ENCODE measurements around the gene ID1. TPM values are rescaled to one million over a fixed set of nuclear protein-coding genes. Genes with fewer than 3 reads are reported as not detected.
A peak's percentile ranks its signal among the peaks of the same experiment; 100 is the strongest.
"Not testable (repeated sequence)": the region's sequence is repeated elsewhere in the genome, so short reads cannot be mapped to it uniquely, and the experiment has no call there.

ID1 gene
- total and polyA plus RNA-seq, 2 donors from 2014 or later: 189 to 293 TPM

DNA sequence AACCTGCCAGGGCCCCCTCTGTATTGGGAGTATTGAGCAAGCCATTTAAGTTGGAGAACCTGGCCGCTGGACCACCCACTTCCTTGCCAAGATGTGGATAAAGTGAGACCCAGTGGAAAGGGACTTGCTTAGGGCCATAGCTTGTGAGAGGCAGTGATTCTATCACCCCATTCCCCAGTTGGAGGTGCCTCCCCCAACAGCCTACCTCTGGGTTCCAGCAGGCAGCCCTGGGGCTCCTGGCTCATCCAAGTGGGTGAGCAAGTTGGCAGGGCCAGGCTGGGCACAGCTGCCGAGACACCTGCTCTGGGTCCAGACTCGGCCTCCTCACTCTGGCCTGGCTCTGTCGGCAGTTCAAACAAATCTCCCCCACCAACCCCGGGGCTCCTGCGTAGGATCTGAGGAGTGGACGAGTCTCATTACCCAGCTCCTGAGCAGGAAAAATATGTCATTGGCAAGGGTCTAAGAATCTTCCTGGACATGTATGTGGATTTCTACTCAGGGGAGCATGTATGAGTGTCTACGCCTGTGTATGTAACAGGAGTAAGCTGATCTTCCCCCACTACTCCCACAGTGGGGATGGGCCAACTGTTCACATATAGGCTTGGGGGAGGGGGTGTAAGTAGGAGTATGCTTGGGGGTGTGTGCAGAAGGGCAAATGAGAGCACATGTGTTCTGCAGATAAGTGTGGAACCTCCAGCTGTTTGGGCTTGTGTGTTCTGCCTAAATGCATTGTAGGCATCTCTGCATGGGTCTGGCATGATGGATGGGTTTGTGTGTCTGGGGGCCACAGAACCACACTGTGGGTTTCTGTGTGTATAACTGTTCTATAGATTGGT, 1.9 kb downstream of the ID1 start:
- Histone ChIP-seq H3K9me3 (ENCODE audit: control insufficient read depth in 2 of 3, insufficient read depth in 1 of 3, low read length in 3 of 3) (no peaks in the 10 kb centered on the region), H3K9ac (ENCODE audit: low read length in 3 of 3) (peak overlapping the region in 2 of 3 donors; percentile 90 to 96), H3K4me1 (ENCODE audit: control insufficient read depth in 2 of 3, insufficient read depth in 2 of 3, low read depth in 1 of 3, low read length in 3 of 3) (peaks cover 8 to 19% (median 13%) of the 10 kb centered on the region in 3 donors), H3K36me3 (ENCODE audit: control insufficient read depth in 2 of 3, insufficient read depth in 3 of 3, low read length in 3 of 3) (no peaks in the 10 kb centered on the region), H3K4me3 (ENCODE audit: low read length in 3 of 3) (peak overlapping the region; percentile 85 to 95 (median 93)), H3K27me3 (ENCODE audit: control insufficient read depth, insufficient read depth, low read length) (no peaks in the 10 kb centered on the region), H3K27ac (ENCODE audit: low read depth in 2 of 2, low read length in 2 of 2) (peak overlapping the region; percentile 93 to 94)
- FAIRE-seq: no peak
- TF ChIP-seq, protein P1, sequence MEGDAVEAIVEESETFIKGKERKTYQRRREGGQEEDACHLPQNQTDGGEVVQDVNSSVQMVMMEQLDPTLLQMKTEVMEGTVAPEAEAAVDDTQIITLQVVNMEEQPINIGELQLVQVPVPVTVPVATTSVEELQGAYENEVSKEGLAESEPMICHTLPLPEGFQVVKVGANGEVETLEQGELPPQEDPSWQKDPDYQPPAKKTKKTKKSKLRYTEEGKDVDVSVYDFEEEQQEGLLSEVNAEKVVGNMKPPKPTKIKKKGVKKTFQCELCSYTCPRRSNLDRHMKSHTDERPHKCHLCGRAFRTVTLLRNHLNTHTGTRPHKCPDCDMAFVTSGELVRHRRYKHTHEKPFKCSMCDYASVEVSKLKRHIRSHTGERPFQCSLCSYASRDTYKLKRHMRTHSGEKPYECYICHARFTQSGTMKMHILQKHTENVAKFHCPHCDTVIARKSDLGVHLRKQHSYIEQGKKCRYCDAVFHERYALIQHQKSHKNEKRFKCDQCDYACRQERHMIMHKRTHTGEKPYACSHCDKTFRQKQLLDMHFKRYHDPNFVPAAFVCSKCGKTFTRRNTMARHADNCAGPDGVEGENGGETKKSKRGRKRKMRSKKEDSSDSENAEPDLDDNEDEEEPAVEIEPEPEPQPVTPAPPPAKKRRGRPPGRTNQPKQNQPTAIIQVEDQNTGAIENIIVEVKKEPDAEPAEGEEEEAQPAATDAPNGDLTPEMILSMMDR (IDR thresholded peaks at IDR 0.05; ENCODE audit: borderline replicate concordance, extremely low read depth, insufficient read depth): no peak
- intact Hi-C loops (cut with DNase I): no loop called here
- peak; percentile 79 to 92 (median 84) for DNase-seq

DNA sequence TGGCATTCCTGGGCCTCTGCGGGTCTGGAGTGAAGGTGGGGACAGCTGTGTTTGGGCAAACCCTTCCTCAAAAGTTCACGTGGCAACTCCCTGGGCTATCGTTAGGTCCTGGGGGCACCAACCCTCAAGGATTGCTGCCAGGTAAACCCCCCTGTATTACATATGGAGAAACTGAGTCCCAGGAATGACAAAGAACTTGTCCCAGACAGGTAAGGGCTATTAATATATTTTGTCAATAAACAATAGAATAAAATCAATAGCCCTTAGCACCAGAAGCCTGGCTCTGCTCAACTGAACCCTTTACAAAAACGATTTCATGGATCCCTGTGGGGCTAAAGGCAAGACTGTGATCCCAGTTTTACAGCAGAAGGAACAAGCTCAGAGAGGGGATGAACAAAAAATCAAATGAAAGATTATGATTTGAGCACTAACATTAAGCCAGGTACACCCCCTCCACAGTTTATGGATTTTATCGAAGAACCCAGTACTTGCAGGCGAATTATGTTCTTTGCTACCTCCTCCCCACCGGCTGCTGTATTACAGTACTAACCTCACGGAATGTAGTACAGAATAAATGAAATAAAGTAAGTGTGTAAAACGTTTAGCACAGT, 2.7 kb downstream of the ID1 start:
- Histone ChIP-seq H3K9ac (ENCODE audit: low read length in 3 of 3) (peak overlapping the region; percentile 27 to 96 (median 90)), H3K9me3 (ENCODE audit: control insufficient read depth in 2 of 3, insufficient read depth in 1 of 3, low read length in 3 of 3) (no peaks in the 10 kb centered on the region), H3K4me3 (ENCODE audit: low read length in 3 of 3) (peak overlapping the region; percentile 85 to 95 (median 93)), H3K4me1 (ENCODE audit: control insufficient read depth in 2 of 3, insufficient read depth in 2 of 3, low read depth in 1 of 3, low read length in 3 of 3) (peaks cover 8 to 22% (median 9%) of the 10 kb centered on the region in 3 donors), H3K27me3 (ENCODE audit: control insufficient read depth, insufficient read depth, low read length) (no peaks in the 10 kb centered on the region), H3K27ac (ENCODE audit: low read depth in 2 of 2, low read length in 2 of 2) (peak overlapping the region; percentile 93 to 94), H3K36me3 (ENCODE audit: control insufficient read depth in 2 of 3, insufficient read depth in 3 of 3, low read length in 3 of 3) (no peaks in the 10 kb centered on the region)
- intact Hi-C loops (cut with DNase I): no loop called here
- DNase-seq (no peak), FAIRE-seq (no peak)
- TF ChIP-seq, protein P1 (IDR thresholded peaks at IDR 0.05; ENCODE audit: borderline replicate concordance, extremely low read depth, insufficient read depth): no peak

DNA sequence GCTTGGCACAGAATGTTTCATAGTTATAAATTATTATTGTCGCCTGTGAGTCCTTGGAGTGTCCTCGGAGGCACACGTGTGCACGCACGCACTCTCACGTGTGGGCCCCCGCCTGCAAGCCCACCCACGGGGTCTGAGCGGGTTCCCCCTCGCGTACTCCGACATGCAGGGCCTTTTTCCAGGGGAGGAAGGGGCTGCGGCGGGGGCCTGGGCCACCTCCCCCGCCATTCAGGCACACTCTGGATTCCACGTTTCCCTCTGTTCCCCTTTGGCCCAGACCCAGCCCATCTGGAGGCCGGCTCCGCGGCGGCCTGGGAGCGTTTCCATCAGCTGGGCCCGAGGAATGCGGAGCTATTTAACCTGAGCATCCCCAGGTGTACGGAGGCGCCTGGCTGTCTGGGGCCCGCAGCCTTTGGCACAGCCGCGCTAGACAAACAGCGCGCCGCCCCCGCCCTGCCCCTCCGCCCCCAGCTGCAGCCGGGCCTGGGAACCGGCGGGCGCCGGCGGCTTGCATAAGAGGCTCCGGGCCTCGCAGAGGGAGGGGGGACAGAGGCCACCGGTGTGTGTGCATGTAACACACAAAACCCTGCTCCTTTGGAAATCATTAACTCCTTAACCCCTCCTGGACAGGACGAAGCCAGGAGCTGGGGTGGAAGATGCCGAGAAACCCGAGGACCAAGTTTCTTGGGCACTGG, 3.3 kb downstream of the ID1 start:
- peak overlapping the region; percentile 93 to 94 for H3K27ac ChIP-seq (ENCODE audit: low read depth in 2 of 2, low read length in 2 of 2)
- peak; percentile 96 to 98 (median 97) for DNase-seq
- H3K4me1 ChIP-seq (ENCODE audit: control insufficient read depth in 2 of 3, insufficient read depth in 2 of 3, low read depth in 1 of 3, low read length in 3 of 3): peaks cover 5 to 22% (median 8%) of the 10 kb centered on the region in 3 donors
- no peak for FAIRE-seq
- H3K27me3 ChIP-seq (ENCODE audit: control insufficient read depth, insufficient read depth, low read length): no peaks in the 10 kb centered on the region
- H3K36me3 ChIP-seq (ENCODE audit: control insufficient read depth in 2 of 3, insufficient read depth in 3 of 3, low read length in 3 of 3): no peaks in the 10 kb centered on the region
- TF ChIP-seq, protein P1 (IDR thresholded peaks at IDR 0.05; ENCODE audit: borderline replicate concordance, extremely low read depth, insufficient read depth): no peak
- peak overlapping the region; percentile 30 to 95 (median 85) for H3K4me3 ChIP-seq (ENCODE audit: low read length in 3 of 3)
- no peaks in the 10 kb centered on the region for H3K9me3 ChIP-seq (ENCODE audit: control insufficient read depth in 2 of 3, insufficient read depth in 1 of 3, low read length in 3 of 3)
- peak overlapping the region; percentile 25 to 96 (median 27) for H3K9ac ChIP-seq (ENCODE audit: low read length in 3 of 3)
- intact Hi-C loops (cut with DNase I): no loop called here

DNA sequence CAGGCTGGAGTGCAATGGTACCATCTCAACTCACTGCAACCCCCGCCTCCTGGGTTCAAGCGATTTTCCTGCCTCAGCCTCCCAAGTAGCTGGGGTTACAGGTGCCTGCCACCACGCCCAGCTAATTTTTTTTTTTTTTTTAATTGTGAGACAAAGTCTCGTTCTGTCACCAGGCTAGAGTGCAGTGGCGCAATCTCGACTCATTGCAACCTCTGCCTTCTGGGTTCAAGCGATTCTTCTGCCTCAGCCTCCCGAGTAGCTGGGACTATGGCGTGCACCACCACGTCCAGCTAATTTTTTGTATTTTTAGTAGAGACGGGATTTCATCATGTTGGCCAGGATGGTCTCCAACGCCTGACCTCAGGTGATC, 7.2 kb downstream of the ID1 start:
- intact Hi-C loops (cut with DNase I): loop anchor here (5.0 kb wide), 1 partner anchor 50 kb away; no protein-coding TSS in a partner anchor
- not testable (repeated sequence) for H3K4me3 ChIP-seq (ENCODE audit: low read length in 3 of 3); H3K9ac ChIP-seq (ENCODE audit: low read length in 3 of 3); DNase-seq; H3K36me3 ChIP-seq (ENCODE audit: control insufficient read depth in 2 of 3, insufficient read depth in 3 of 3, low read length in 3 of 3); H3K9me3 ChIP-seq (ENCODE audit: control insufficient read depth in 2 of 3, insufficient read depth in 1 of 3, low read length in 3 of 3); H3K27me3 ChIP-seq (ENCODE audit: control insufficient read depth, insufficient read depth, low read length); FAIRE-seq; H3K27ac ChIP-seq (ENCODE audit: low read depth in 2 of 2, low read length in 2 of 2)
- peaks cover 5 to 17% (median 8%) of the 10 kb centered on the region in 3 donors for H3K4me1 ChIP-seq (ENCODE audit: control insufficient read depth in 2 of 3, insufficient read depth in 2 of 3, low read depth in 1 of 3, low read length in 3 of 3)
